Stimulated activated CD4-positive, alpha-beta T cell treated with anti-CD3 and anti-CD28 coated beads, Interleukin-1b, Interleukin-23, amount 100 ng/mL, for 4 hours (primary cell): Measurements from ENCODE around the gene FAP.

Experiments
- DNase-seq, 2 donors: peaks; one replicate each; pipeline ENCODE4 v3.0.0-alpha.2; 2020; ENCODE audit warnings: low read depth in 2 of 2

FAP gene

DNA sequence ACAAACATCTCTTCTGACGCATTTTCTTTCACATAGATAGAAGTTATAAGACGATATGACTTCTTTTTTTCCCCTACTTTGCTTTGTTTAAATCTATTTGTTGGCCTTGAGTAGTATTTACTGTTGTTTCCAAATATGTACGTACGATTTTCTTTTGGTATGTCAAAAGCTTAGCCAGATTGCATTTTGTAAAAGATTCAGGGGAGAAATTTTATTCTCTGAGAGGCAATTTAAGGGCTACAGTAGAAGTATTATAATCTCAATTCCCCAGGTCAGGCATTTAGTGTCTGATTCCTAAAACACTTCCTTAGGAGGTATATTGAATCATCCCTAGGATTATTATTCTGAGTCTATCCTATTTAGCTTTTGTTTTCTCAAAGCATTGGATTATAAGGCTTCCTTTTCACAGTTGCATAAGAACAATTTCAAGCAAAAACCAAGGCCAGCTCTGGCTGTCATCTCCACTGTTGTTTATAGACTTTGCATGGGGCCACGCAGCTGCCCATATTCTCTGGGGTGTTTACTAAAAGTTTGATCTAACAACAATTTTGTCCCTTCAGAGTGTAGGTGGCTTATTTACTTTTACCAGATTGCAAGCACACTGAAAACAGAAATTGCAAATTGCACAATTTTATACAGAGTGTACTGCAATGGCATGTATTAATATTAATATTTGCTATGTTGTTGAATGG is 57.6 kb downstream of the FAP start:
- no peak for DNase-seq

DNA sequence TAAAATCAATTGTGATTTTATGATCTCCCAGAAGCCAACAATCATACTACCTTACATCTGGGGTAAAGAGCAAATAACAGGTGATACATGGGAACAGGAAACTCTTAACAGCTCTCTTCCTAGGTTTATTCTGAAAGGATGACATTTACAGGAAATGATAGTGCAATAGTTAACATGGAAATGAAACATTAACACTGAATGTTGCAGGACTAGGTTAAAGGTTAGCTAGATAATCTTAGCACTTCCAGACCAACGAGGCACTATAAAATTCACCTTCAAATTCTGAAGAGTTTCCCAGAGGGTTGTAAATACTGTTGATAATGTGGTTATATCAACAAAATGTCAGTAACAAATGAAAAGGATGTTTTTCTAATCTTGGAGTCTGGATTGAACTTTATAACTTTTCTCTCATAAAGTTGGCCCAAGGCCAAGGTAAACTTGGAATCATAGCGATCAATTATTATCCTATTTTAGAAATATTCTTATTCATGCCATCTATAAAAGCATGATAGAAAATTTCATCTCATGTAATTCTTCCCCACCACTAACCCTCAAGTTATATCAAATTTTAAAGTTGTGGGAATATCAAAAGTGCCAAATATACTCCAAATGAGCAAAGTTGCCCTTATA is 58.3 kb downstream of the FAP start:
- no peak for DNase-seq

GRCh38 chr2:162184359-162184758 is 58.9 kb downstream of the FAP start:
- DNase-seq, result no peak

- DNase-seq, result no peak
Observed at GRCh38 chr2:162182395-162182794, 60.9 kb downstream of the FAP start.

DNA sequence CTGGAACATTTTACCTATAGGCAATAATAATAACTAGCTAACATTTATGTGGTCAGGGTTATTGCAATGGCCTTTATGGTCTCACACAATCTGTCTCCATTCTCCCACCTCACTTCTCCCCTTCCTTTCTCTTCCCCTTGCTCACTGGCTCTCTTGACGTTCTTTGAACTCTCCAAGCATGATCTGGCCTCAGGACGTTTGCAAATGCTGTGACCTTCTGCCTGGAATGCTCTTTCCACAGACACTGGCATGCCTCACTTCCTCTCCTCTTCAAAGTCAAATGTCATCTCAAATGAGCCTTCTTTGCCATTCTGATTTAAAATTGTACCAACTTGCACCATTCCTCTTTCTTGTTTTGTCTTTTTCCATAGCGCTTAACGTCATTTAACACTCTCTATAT is 65.9 kb downstream of the FAP start:
- no peak for DNase-seq

GRCh38 chr2:162175714-162176113 is 67.5 kb downstream of the FAP start:
- DNase-seq, result no peak

DNA sequence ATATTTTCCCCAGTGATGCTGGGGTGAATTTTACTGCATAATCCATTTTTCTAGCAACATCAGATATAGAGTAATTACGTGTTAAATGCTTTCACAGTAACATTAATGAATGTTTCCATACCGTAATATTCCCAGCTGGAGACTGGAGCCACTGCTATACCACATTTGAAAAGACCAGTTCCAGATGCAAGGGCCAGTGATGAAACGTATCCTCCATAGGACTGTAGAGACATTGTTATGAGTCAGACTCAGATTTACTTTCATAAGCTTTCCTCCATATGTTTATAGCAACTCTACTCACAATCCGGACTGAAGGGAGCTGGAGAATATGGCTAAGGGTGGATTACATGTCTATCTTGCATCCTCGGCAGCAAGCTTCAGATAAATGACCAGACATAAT is 68.5 kb downstream of the FAP start:
- no peak for DNase-seq

GRCh38 chr2:162172802-162173370 is 70.4 kb downstream of the FAP start:
- no peak for DNase-seq

DNA sequence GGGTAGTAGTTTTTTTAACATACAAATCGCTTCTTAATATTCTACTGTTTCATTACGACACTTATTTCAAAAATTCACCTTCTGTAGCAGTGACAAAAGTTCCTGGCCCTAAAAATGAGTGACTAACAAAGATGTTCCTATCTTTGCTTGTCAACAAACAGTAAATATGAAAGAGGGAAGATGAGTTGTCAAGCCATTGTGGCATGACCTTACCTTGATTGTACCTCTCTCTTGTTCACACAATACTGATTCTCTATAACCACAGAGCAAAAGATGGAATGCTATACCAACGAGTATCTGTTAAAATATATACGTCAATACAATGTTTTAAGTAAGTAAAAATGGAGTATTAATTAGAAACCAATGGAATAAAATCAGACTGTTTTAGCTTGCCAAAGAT is 76.5 kb downstream of the FAP start:
- no peak for DNase-seq

DNA sequence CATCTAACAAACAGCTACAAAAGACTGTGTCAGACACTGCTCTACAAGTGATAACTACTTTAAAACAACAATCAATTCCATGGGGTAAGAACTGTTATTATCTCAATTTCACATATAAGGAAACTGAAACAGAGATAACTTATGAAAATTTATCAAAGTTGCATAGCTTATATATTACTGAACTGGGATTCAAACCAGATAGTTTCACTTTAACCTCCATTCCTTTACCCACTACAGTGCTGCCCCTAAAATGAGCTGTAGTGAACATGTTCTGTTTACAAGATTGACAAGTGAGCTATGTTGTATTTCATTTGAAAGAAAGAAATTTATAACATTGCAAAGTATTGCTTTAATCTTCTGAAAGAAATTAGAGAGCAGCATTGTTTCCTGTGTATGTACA is 77.1 kb downstream of the FAP start:
- no peak for DNase-seq

DNA sequence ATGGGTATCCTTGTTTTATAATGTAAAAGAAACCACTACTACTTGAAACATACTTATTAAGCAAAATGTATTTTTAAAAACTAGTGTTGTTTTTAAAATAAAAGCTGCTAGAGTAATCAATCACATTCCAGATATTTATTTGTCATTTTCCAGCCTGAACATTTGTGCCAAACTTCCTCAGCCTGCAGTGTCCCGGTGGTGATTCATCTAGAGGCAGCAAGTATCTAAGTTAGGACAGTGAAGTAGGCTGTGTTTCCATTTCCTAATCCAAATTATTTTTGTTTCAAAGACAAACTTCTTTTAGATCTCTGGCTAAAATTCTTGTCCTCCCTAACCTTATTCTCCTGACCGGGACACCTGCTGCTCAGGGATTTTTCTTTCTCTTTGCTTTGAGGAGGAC is 78.4 kb downstream of the FAP start:
- no peak for DNase-seq

- no peak for DNase-seq
Observed at GRCh38 chr2:162159446-162159845, 83.8 kb downstream of the FAP start.

GRCh38 chr2:162156149-162156548 is 87.1 kb downstream of the FAP start:
- DNase-seq, result no peak

DNA sequence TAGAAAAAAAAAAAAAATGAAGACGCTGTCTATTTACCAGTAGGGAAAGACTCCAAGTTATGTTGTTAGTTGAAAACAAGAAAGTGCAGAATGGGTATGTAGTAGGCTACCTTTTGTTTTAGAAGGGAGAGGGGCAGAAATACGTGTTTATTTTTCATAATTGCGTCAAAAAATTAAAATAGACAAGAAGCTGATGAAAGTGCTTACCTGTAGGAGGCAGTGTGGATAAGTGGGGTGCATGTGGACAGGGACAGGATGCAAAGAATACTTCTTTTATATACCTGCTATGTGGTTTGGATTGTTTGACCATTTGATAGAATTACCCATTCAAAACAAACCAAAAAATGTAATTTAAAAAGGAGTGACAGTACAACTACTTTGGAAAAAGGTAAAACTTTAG is 88.2 kb downstream of the FAP start:
- DNase-seq, result no peak

GRCh38 chr2:162153608-162154224 is 89.5 kb downstream of the FAP start:
- peak; percentile 21 to 44 for DNase-seq

DNA sequence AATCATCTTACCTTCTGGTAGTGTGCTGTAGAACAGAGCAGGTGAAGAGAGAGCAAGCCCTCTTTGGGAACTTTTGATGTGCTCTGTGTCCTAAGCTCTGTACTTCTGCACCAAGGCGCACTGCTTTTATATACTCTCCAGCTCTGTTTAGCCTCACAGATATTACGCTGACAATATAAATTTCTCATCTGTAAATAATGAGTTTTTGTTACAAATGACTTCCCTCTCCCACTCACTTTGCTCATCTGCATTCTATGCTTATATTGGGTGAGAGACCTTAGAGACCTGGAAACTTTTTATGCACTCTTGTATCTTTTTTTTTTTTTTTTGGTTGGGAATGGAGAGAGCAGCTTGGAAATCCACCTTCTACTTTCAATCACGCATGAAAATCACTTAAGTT is 91.1 kb downstream of the FAP start, which contains the start of gene GCG:
GCG (minus strand) TSS at position 101 of the 400 bp plus-strand sequence. CDS start 3,069 bp downstream, outside the sequence.
- no peak for DNase-seq

GRCh38 chr2:162149940-162150339 is 93.3 kb downstream of the FAP start:
- no peak for DNase-seq

- no peak for DNase-seq
Observed at GRCh38 chr2:162149466-162149865, 93.8 kb downstream of the FAP start.

- no peak for DNase-seq
Observed at GRCh38 chr2:162148956-162149355, 94.3 kb downstream of the FAP start.

DNA sequence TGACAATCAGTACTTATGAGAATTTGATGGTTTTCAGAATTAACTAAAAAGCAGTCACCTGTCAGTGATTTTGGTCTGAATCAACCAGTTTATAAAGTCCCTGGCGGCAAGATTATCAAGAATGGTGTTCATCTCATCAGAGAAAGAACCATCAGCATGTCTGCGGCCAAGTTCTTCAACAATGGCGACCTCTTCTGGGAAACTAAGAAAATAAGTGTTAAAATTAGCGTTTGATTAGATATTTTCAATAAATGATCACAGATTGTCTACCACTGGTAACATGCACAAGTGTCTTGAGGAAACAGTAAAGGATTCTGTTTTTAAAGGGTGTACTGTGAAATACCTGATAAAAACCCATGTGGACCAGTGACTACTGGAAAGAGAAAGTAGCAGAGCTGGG is 99.3 kb downstream of the FAP start:
- DNase-seq, result no peak

DNA sequence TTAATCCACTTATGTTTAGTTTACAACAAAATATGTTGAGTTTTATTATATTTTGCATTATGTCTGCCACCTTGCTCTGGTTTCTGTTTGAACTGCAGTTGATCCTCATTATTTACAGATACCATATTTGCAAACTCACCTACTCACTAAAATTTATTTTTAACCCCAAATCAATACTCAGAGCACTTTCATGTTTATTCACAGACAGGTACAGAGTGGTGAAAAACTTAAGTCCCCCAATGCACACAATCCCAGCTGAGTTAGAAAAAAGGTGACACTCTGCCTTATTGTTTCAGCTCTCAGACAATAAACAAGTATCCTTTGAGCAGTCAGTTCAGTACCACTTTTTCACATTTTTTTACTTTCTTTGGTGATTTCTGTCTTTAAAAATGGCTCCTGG is 104.9 kb downstream of the FAP start:
- no peak for DNase-seq

- no peak for DNase-seq
Observed at GRCh38 chr2:162127422-162127821, 115.8 kb downstream of the FAP start.

- DNase-seq, result no peak
Observed at GRCh38 chr2:162126527-162126926, 116.7 kb downstream of the FAP start.
